Colonic mucosa (tissue), 4 donors: ENCODE results near the gene VIT. TPM values are rescaled to one million over a fixed set of nuclear protein-coding genes. Genes with fewer than 3 reads are reported as not detected.

Experiments used
- DNase-seq: peaks from one replicate; pipeline ENCODE4 v3.0.0-alpha.2; 2020
- H3K27ac ChIP-seq: fragments of 200-600 bp; one replicate; pipeline ENCODE4 v1.8.0; 2021
- H3K27me3 ChIP-seq: fragments of 200-600 bp; one replicate; pipeline ENCODE4 v1.8.0; 2021
- H3K36me3 ChIP-seq: fragments of 200-600 bp; one replicate; pipeline ENCODE4 v1.8.0; 2021
- H3K4me1 ChIP-seq: fragments of 200-600 bp; one replicate; pipeline ENCODE4 v1.8.0; 2021; ENCODE audit warnings: mild to moderate bottlenecking
- H3K4me3 ChIP-seq: fragments of 200-600 bp; one replicate; pipeline ENCODE4 v1.8.0; 2021
- H3K9ac ChIP-seq, 2 donors: one replicate each; pipeline ENCODE4 v1.7.0; 2013; ENCODE audit warnings: control low read depth in 2 of 2, low read depth in 2 of 2, low read length in 2 of 2
- H3K9me3 ChIP-seq: fragments of 200-600 bp; one replicate; pipeline ENCODE4 v1.8.0; 2021
- intact Hi-C: fragments of 100-400 bp; cut with DNase I; formaldehyde crosslinking; loops from one replicate; pipeline ENCODE4 v1.14.1; 2022
- total RNA-seq, 2 donors: library from RNA; stranded (reverse); fragmentation: NEBNext Ultra II Directional in 1 of 2; extraction: Animal tissue kit (Norgen Biotek cat#: 25700) in 1 of 2; gene quantifications; one replicate each; pipeline ENCODE4 v1.2.1, GENCODE V29; 2021
- TF ChIP-seq, protein P1 (sequence below): fragments of 200-600 bp; IDR thresholded peaks from one replicate; pipeline ENCODE4 v1.8.0; 2022; ENCODE audit warnings: antibody characterized with exemption, mild to moderate bottlenecking
- donor health status: healthy.
- donor health status: DM: no; HTN: no; CAD: no.
- donor health status: DM: no; HTN: no; CAD: no.

VIT gene
- total RNA-seq, 2 donors from 2014 or later = 0.20 to 0.21 TPM

DNA sequence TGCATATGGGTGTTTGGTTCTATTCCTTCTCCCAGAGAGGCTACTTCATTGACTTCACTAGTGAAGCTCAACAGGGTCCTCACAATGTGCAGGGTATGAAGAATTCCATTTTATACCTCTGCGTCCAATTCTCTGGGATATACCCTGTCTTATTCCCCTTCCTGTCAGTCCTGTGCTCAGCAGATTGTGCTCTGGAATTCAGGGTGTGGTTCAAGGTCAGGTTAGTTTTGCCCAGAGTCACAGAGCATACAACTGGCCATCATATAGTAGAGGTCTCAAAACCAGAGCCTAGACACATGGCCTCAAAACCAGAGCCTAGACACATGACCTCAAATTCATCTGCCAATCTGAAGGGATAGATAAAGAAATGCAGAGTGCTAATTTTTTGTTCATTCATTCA lies 38.8 kb upstream of the VIT start:
- H3K9me3 ChIP-seq = no peaks in the 10 kb centered on the region
- intact Hi-C loops = no loop called here

DNA sequence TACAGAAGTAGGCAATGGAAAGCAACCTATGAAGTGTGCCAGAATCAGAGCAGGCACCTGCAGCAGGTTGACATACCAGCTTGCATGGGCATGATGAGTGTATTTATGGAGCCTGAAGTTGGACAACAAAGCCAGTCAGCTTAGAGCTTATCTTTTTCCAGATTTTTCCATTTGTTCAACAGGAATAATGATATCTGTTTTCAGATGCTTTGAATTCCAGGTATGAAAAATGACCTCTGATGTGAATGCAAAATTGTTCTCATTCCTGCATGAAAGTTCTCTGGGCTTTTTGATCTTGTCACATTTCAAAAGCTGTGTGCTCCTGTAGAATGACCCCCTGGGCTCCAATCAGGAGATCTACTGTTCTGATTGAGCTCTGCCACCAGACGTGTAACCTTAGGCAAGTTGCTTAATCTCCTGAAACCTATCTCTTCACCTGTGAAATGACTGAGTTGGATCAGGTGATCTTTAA lies 38.2 kb upstream of the VIT start:
- Histone ChIP-seq H3K36me3 (no peaks in the 10 kb centered on the region), H3K27me3 (no peaks in the 10 kb centered on the region), H3K9ac (no peak overlapping the region), H3K4me1 (no peaks in the 10 kb centered on the region), H3K9me3 (no peaks in the 10 kb centered on the region), H3K27ac (no peak overlapping the region), H3K4me3 (no peak overlapping the region)
- TF ChIP-seq, protein P1, sequence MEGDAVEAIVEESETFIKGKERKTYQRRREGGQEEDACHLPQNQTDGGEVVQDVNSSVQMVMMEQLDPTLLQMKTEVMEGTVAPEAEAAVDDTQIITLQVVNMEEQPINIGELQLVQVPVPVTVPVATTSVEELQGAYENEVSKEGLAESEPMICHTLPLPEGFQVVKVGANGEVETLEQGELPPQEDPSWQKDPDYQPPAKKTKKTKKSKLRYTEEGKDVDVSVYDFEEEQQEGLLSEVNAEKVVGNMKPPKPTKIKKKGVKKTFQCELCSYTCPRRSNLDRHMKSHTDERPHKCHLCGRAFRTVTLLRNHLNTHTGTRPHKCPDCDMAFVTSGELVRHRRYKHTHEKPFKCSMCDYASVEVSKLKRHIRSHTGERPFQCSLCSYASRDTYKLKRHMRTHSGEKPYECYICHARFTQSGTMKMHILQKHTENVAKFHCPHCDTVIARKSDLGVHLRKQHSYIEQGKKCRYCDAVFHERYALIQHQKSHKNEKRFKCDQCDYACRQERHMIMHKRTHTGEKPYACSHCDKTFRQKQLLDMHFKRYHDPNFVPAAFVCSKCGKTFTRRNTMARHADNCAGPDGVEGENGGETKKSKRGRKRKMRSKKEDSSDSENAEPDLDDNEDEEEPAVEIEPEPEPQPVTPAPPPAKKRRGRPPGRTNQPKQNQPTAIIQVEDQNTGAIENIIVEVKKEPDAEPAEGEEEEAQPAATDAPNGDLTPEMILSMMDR = no peak
- intact Hi-C loops = no loop called here
- no peak for DNase-seq

More for the DNA sequence above, 38.8 kb upstream of the VIT start:
- no peak overlapping the region for H3K9ac ChIP-seq
- no peak for DNase-seq
- no peaks in the 10 kb centered on the region for H3K36me3 ChIP-seq
- TF ChIP-seq, protein P1 = no peak
- no peaks in the 10 kb centered on the region for H3K27me3 ChIP-seq
- H3K4me3 ChIP-seq = no peak overlapping the region
- no peak overlapping the region for H3K27ac ChIP-seq
- no peaks in the 10 kb centered on the region for H3K4me1 ChIP-seq

DNA sequence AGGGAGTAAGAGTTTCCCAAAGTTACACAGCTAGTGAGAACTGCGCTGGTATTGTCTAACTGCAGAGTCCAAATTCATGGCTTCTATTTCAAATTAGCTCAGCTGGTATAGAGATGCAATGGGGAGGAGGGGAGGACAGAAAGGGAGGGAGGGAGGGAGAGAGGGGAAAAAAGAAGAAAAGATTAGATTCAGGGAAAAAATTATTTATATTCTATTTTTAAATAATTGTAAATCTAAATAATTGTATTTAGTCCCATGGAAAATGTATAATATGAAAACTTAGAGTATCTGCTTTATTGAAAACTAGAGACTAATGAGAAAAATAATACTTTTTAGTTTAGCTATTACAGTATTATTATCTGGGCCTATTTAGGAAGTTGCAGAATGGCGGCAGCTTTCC lies 37.3 kb upstream of the VIT start:
- Histone ChIP-seq H3K4me3 (no peak overlapping the region), H3K36me3 (no peaks in the 10 kb centered on the region), H3K9me3 (no peaks in the 10 kb centered on the region), H3K4me1 (no peaks in the 10 kb centered on the region), H3K9ac (no peak overlapping the region), H3K27ac (no peak overlapping the region), H3K27me3 (no peaks in the 10 kb centered on the region)
- DNase-seq = no peak
- TF ChIP-seq, protein P1 = no peak
- intact Hi-C loops = no loop called here

DNA sequence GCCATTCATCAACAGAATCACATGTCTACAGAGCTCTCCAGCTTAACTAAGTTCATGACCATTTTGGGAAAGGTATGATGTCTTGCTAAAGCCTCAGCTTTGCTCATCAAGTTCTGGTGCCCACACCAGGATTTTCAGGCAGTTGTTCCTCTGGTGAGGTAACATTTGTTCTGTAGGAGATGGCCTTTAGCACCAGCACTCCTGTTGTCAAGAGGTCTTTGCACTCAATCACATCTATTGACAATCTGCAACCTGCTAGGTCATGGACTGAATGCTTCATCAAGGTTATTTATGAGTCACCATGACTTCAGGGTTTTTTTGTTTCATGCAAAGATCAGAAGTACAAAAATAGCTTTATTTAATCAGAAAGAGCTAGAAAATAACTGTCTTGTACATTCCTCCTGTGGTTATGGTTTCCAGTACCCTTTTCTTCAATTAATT lies 36.6 kb upstream of the VIT start:
- Histone ChIP-seq H3K36me3 (no peaks in the 10 kb centered on the region), H3K9ac (no peak overlapping the region), H3K27ac (no peak overlapping the region), H3K9me3 (no peaks in the 10 kb centered on the region), H3K4me3 (no peak overlapping the region), H3K27me3 (no peaks in the 10 kb centered on the region), H3K4me1 (no peaks in the 10 kb centered on the region)
- DNase-seq = no peak
- intact Hi-C loops = loop anchor here (10.0 kb wide), 1 partner anchor 115 kb away; no protein-coding TSS in a partner anchor
- TF ChIP-seq, protein P1 = no peak

DNA sequence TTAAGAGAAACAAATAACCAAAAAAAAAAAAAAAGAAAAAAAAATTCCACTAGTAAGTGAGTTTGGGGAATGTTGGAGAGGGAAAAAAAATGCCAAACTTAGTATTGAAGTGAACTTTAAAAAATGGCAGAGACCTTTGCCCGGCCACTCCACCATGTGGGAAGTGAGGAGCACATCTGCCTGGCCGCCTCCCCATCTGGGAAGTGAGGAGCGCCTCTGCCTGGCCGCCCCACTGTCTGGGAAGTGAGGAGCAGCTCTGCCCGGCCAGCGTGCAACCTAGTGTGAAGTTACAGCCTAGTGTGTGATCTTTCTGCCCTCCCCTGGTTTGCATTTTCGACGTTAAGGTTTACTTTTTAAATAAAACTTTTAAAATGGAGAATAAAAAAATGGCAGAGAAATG lies 33.9 kb upstream of the VIT start:
- no peak overlapping the region for H3K27ac ChIP-seq
- no peaks in the 10 kb centered on the region for H3K36me3 ChIP-seq
- no peaks in the 10 kb centered on the region for H3K4me1 ChIP-seq
- H3K4me3 ChIP-seq = no peak overlapping the region
- no peaks in the 10 kb centered on the region for H3K9me3 ChIP-seq
- no peak for DNase-seq
- no peak overlapping the region for H3K9ac ChIP-seq
- no peaks in the 10 kb centered on the region for H3K27me3 ChIP-seq
- TF ChIP-seq, protein P1 = no peak
- intact Hi-C loops = loop anchor here (10.0 kb wide), 1 partner anchor 118 kb away; no protein-coding TSS in a partner anchor
